GM12872 (cell line): ENCODE data around the gene NAV2.

ENCODE experiments used
- CTCF ChIP-seq: IDR thresholded peaks from 3 replicates; pipeline ENCODE4 v1.5.1; 2011; ENCODE audit warnings: low read depth, mild to moderate bottlenecking, low read length, moderate library complexity; ENCODE audit not compliant: insufficient read depth

NAV2 gene

GRCh38 chr11:19751055-19751454 lies 38.4 kb downstream of the NAV2 start:
- no peak for TF ChIP-seq CTCF

GRCh38 chr11:19753451-19754106 lies 40.9 kb downstream of the NAV2 start:
- TF ChIP-seq CTCF, result no peak

- no peak for TF ChIP-seq CTCF
These were observed 44.2 kb downstream of the NAV2 start for GRCh38 chr11:19756675-19757475.

- no peak for TF ChIP-seq CTCF
These were observed 46.8 kb downstream of the NAV2 start for GRCh38 chr11:19759389-19759788.

GRCh38 chr11:19762266-19762665 lies 49.6 kb downstream of the NAV2 start:
- TF ChIP-seq CTCF, result no peak

- no peak for TF ChIP-seq CTCF
These were observed 50.7 kb downstream of the NAV2 start for GRCh38 chr11:19763330-19763729.

- TF ChIP-seq CTCF, result no peak
These were observed 53.6 kb downstream of the NAV2 start for GRCh38 chr11:19766206-19766605.
